ENCODE data around the gene COMMD9.

Gene COMMD9

GRCh38 chr11:36296884-36297543 lies 7.8 kb upstream of the COMMD9 start:
- TF ChIP-seq CTCF (IDR thresholded peaks at IDR 0.05; ENCODE audit: low read depth, low read length): no peak
- peak; percentile 42 for DNase-seq (ENCODE audit: low read depth, low spot score)
- in situ Hi-C loops (cut with HindIII; ENCODE audit: low sequenced_read_pairs): loop anchor here (10.0 kb wide), 1 partner anchor 188 kb away; no protein-coding TSS in a partner anchor
- H3K4me3 ChIP-seq (ENCODE audit: low read depth, low read length): no peak overlapping the region

- no peak within 1 kb of the TSS for H3K4me3 ChIP-seq (ENCODE audit: low read depth, low read length)
- in situ Hi-C loops (cut with HindIII; ENCODE audit: low sequenced_read_pairs): loop anchor here (10.0 kb wide), 1 partner anchor 189 kb away; no protein-coding TSS in a partner anchor
- no peak for TF ChIP-seq CTCF (IDR thresholded peaks at IDR 0.05; ENCODE audit: low read depth, low read length)
- DNase-seq (ENCODE audit: low read depth, low spot score): no peak
Observed at GRCh38 chr11:36295926-36296325, 6.7 kb upstream of the COMMD9 start, which contains the start of gene PRR5L. PRR5L (plus strand) TSS chr11:36296288; CDS start chr11:36401122, 104,834 bp downstream.

- DNase-seq (ENCODE audit: low read depth, low spot score): peak; percentile 46
- no peak overlapping the region for H3K4me3 ChIP-seq (ENCODE audit: low read depth, low read length)
- peak; percentile 27 for TF ChIP-seq CTCF (IDR thresholded peaks at IDR 0.05; ENCODE audit: low read depth, low read length)
- in situ Hi-C loops (cut with HindIII; ENCODE audit: low sequenced_read_pairs): loop anchor here (10.0 kb wide), 1 partner anchor 192 kb away; no protein-coding TSS in a partner anchor
Observed at GRCh38 chr11:36292311-36292722, 3.1 kb upstream of the COMMD9 start.

- DNase-seq (ENCODE audit: low read depth, low spot score): no peak
- in situ Hi-C loops (cut with HindIII; ENCODE audit: low sequenced_read_pairs): no loop called here
- peak overlapping the region; percentile 83 for H3K4me3 ChIP-seq (ENCODE audit: low read depth, low read length)
- TF ChIP-seq CTCF (IDR thresholded peaks at IDR 0.05; ENCODE audit: low read depth, low read length): no peak
Observed at GRCh38 chr11:36288442-36289225, 590 bp downstream of the COMMD9 start.

GRCh38 chr11:36282926-36283325 lies 6.3 kb downstream of the COMMD9 start:
- DNase-seq (ENCODE audit: low read depth, low spot score): no peak
- H3K4me3 ChIP-seq (ENCODE audit: low read depth, low read length): no peak overlapping the region
- TF ChIP-seq CTCF (IDR thresholded peaks at IDR 0.05; ENCODE audit: low read depth, low read length): no peak
- in situ Hi-C loops (cut with HindIII; ENCODE audit: low sequenced_read_pairs): no loop called here

- in situ Hi-C loops (cut with HindIII; ENCODE audit: low sequenced_read_pairs): no loop called here
- TF ChIP-seq CTCF (IDR thresholded peaks at IDR 0.05; ENCODE audit: low read depth, low read length): no peak
- H3K4me3 ChIP-seq (ENCODE audit: low read depth, low read length): no peak overlapping the region
- DNase-seq (ENCODE audit: low read depth, low spot score): no peak
Observed at GRCh38 chr11:36281850-36282249, 7.4 kb downstream of the COMMD9 start.
